HCT116 (cell line): ENCODE measurements around the gene PRAMEF2. TPM values are rescaled to one million over a fixed set of nuclear protein-coding genes. Genes with fewer than 3 reads are reported as not detected.
"Not testable (repeated sequence)": the region's sequence is repeated elsewhere in the genome, so short reads cannot be mapped to it uniquely, and the experiment has no call there.

Source experiments
- ATAC-seq: fragments of 200-7000 bp; cut with Tn5 transposase; 2 replicates; pipeline ENCODE4 v1.9.1; 2020; ENCODE audit warnings: mild to moderate bottlenecking, moderate library complexity
- BruUV-seq: library from RNA; stranded (reverse); fragments of 400-500 nt; replicated peaks from 2 replicates; lab custom pipeline; 2021; lab: Mats Ljungman, UMichigan
- CTCF ChIA-PET: fragments of 300-600 bp; sonication (Branson Sonifier 250); formaldehyde crosslinking; loops from one replicate; lab custom pipeline; 2021; ENCODE audit warnings: antibody characterized with exemption; lab: Charles Lee
- POLR2A ChIA-PET: fragments of 300-600, 350-600 bp; sonication (Branson Sonifier 250); formaldehyde crosslinking; loops from one replicate; lab custom pipeline; 2021; ENCODE audit warnings: antibody characterized with exemption; lab: Charles Lee
- RAD21 ChIA-PET, 2 experiments: fragments of 300-600 bp; sonication (Branson Sonifier 250); formaldehyde crosslinking; loops; one replicate each; lab custom pipeline; 2023; ENCODE audit warnings: low total read pairs in 2 of 2; ENCODE audit not compliant: uncharacterized antibody in 2 of 2, unreplicated experiment in 2 of 2, low non-redundant PET in 1 of 2; lab: Charles Lee
- DNase-seq: peaks from one replicate; pipeline ENCODE4 v3.0.0-alpha.2; 2010; ENCODE audit warnings: low read depth, low spot score
- H2AFZ ChIP-seq: fragments of 200-600 bp; shearing (Covaris generic), sonication (generic); 2 replicates; pipeline ENCODE4 v1.6.1; 2017; ENCODE audit warnings: low read depth, mixed run types, mixed read lengths, antibody characterized with exemption, low read length; ENCODE audit not compliant: poor library complexity, severe bottlenecking
- H3K27ac ChIP-seq: 2 replicates; pipeline ENCODE4 v1.5.1; 2012; ENCODE audit warnings: low read depth, low read length
- H3K27me3 ChIP-seq: fragments of 200-600 bp; sonication (generic); 2 replicates; pipeline ENCODE4 v1.6.1; 2016; ENCODE audit warnings: mixed run types, low read length, mixed read lengths; ENCODE audit not compliant: insufficient read depth
- H3K36me3 ChIP-seq, 2 experiments: fragments of 200-500 bp in 1 of 2; fragments of 200-600 bp in 1 of 2; sonication (Bioruptor generic) in 1 of 2; sonication (generic) in 1 of 2; 2 replicates each; pipeline versions ENCODE4 v1.5.1 to v1.6.1; 2014 to 2016; ENCODE audit warnings: low read length in 2 of 2, inconsistent platforms in 1 of 2, mixed read lengths in 1 of 2, mixed run types in 1 of 2; ENCODE audit not compliant: insufficient read depth in 2 of 2, control insufficient read depth in 1 of 2
- H3K4me1 ChIP-seq, 2 experiments: fragments of 200-600 bp in 1 of 2; sonication (generic) in 1 of 2; 2 replicates each; pipeline versions ENCODE4 v1.5.1 to v1.6.1; 2012 to 2017; ENCODE audit warnings: low read length in 2 of 2, inconsistent platforms in 1 of 2, mild to moderate bottlenecking in 1 of 2, mixed read lengths in 1 of 2, mixed run types in 1 of 2, moderate library complexity in 1 of 2; ENCODE audit not compliant: insufficient read depth in 2 of 2, control insufficient read depth in 1 of 2
- H3K4me2 ChIP-seq: fragments of 200-600 bp; sonication (generic); 2 replicates; pipeline ENCODE4 v1.6.1; 2017; ENCODE audit warnings: mixed run types, low read length, mixed read lengths
- H3K4me3 ChIP-seq, 2 experiments: fragments of 200-600 bp in 1 of 2; sonication (generic) in 1 of 2; replicated peaks in 1 of 2; 2 replicates each; pipeline ENCODE4 v1.5.1; 2011 to 2016; ENCODE audit warnings: low read length in 2 of 2, control low read depth in 1 of 2, low read depth in 1 of 2, mild to moderate bottlenecking in 1 of 2, mixed read lengths in 1 of 2, mixed run types in 1 of 2
- H3K79me2 ChIP-seq: fragments of 200-600 bp; sonication (generic); 2 replicates; pipeline ENCODE4 v1.6.1; 2017; ENCODE audit warnings: mild to moderate bottlenecking, mixed run types, low read length, moderate library complexity, mixed read lengths; ENCODE audit not compliant: insufficient read depth
- H3K9ac ChIP-seq: fragments of 200-600 bp; sonication (generic); 2 replicates; pipeline ENCODE4 v1.6.1; 2016; ENCODE audit warnings: low read length, mixed read lengths
- H3K9me2 ChIP-seq: fragments of 200-600 bp; sonication (generic), shearing (Covaris generic); 2 replicates; pipeline ENCODE4 v1.6.1; 2017; ENCODE audit warnings: mixed run types, mild to moderate bottlenecking, moderate library complexity; ENCODE audit not compliant: insufficient read depth
- H3K9me3 ChIP-seq, 2 experiments: fragments of 200-500 bp in 1 of 2; fragments of 200-600 bp in 1 of 2; sonication (Bioruptor generic) in 1 of 2; sonication (generic) in 1 of 2; 2 replicates each; pipeline ENCODE4 v1.6.1; 2014 to 2017; ENCODE audit warnings: low read length in 2 of 2, mixed read lengths in 2 of 2, inconsistent platforms in 1 of 2, low read depth in 1 of 2, mild to moderate bottlenecking in 1 of 2, mixed run types in 1 of 2, moderate library complexity in 1 of 2; ENCODE audit not compliant: control insufficient read depth in 1 of 2, insufficient read depth in 1 of 2
- H4K20me1 ChIP-seq: fragments of 200-600 bp; sonication (generic), shearing (Covaris generic); 2 replicates; pipeline ENCODE4 v1.6.1; 2017; ENCODE audit warnings: mixed run types, mild to moderate bottlenecking, moderate library complexity; ENCODE audit not compliant: insufficient read depth
- intact Hi-C: fragments of 100-400 bp; cut with micrococcal nuclease; formaldehyde crosslinking; loops from 2 replicates; pipeline ENCODE4 v1.10.0; 2022
- total RNA-seq: library from RNA; stranded (reverse); gene quantifications from one replicate; pipeline ENCODE4 v1.2.1, GENCODE V29; 2021; ENCODE audit not compliant: unreplicated experiment

PRAMEF2 gene
- total RNA-seq, 1 experiment from 2014 or later, result not detected

GRCh38 chr1:12878453-12878852 is 21.6 kb downstream of the PRAMEF2 start:
- H3K4me3 ChIP-seq, H3K9ac ChIP-seq, H3K4me1 ChIP-seq, H3K36me3 ChIP-seq, POLR2A ChIA-PET, CTCF ChIA-PET, H3K79me2 ChIP-seq, ATAC-seq, RAD21 ChIA-PET, H3K4me2 ChIP-seq, DNase-seq, H3K9me3 ChIP-seq, H3K9me2 ChIP-seq, intact Hi-C loops, H3K27ac ChIP-seq, H3K27me3 ChIP-seq, H2AFZ ChIP-seq, BruUV-seq, H4K20me1 ChIP-seq: not testable (repeated sequence)

- CTCF ChIA-PET, result not testable (repeated sequence)
Observed at GRCh38 chr1:12886101-12886500, 29.2 kb downstream of the PRAMEF2 start, which contains the start of gene PRAMEF4. PRAMEF4 (minus strand) TSS chr1:12886201; CDS start chr1:12883394, 2,807 bp downstream.

GRCh38 chr1:12898170-12898569 is 41.3 kb downstream of the PRAMEF2 start, which contains the start of gene PRAMEF10:
PRAMEF10 (minus strand) TSS chr1:12898270; CDS start chr1:12895847, 2,423 bp downstream.
- H3K27me3 ChIP-seq, H3K4me1 ChIP-seq, H3K9me2 ChIP-seq, H3K27ac ChIP-seq, H4K20me1 ChIP-seq, H3K9me3 ChIP-seq, CTCF ChIA-PET, ATAC-seq, H3K4me3 ChIP-seq, RAD21 ChIA-PET, H3K36me3 ChIP-seq, H2AFZ ChIP-seq, H3K9ac ChIP-seq, H3K79me2 ChIP-seq, DNase-seq, intact Hi-C loops, H3K4me2 ChIP-seq, BruUV-seq, POLR2A ChIA-PET: not testable (repeated sequence)

More at GRCh38 chr1:12886101-12886500, 29.2 kb downstream of the PRAMEF2 start, which contains the start of gene PRAMEF4:
- H3K4me2 ChIP-seq, RAD21 ChIA-PET, H3K36me3 ChIP-seq, H3K9me3 ChIP-seq, POLR2A ChIA-PET, DNase-seq, H2AFZ ChIP-seq, H3K9me2 ChIP-seq, H3K9ac ChIP-seq, H3K4me3 ChIP-seq, H3K4me1 ChIP-seq, ATAC-seq, H3K27me3 ChIP-seq, H3K79me2 ChIP-seq, H4K20me1 ChIP-seq, BruUV-seq, intact Hi-C loops, H3K27ac ChIP-seq: not testable (repeated sequence)

- H3K36me3 ChIP-seq, BruUV-seq, POLR2A ChIA-PET, CTCF ChIA-PET, H3K79me2 ChIP-seq, H3K4me1 ChIP-seq, H3K27ac ChIP-seq, ATAC-seq, H3K4me2 ChIP-seq, H3K9ac ChIP-seq, H4K20me1 ChIP-seq, H2AFZ ChIP-seq, H3K9me3 ChIP-seq, H3K4me3 ChIP-seq, intact Hi-C loops, H3K27me3 ChIP-seq, RAD21 ChIA-PET, H3K9me2 ChIP-seq, DNase-seq: not testable (repeated sequence)
Observed at GRCh38 chr1:12899186-12899585, 42.3 kb downstream of the PRAMEF2 start.
